ENCODE results near the gene CEP41. TPM values are rescaled to one million over a fixed set of nuclear protein-coding genes. Genes with fewer than 3 reads are reported as not detected.

Gene CEP41
- total and polyA plus RNA-seq, 2 donors (not counting 3 experiments of a cell fraction or from before 2014, with no cell fraction given) = 19.5 to 26.8 TPM

DNA sequence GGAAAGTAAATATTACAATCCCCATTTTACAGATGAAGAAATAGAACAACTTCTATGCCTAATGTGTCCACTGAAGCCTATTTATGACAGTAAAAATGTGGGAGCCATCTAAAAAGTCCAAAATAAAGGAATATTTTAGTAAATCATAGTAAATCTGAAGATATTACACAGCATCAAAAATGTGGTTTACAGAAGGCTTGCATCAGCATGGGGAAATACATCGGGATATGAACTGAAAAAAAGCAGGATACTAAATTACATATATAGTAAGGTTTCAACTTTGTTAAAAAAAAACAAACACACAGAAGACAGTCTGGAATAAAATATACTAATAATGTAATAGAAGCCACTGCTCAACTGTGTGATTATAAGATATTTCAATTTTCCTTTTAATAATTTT, 39.7 kb downstream of the CEP41 start:
- H4K20me1 ChIP-seq (replicated peaks; ENCODE audit: control insufficient read depth, extremely low read depth, insufficient read depth, low read length) = no peaks in the 10 kb centered on the region
- intact Hi-C loops (cut with micrococcal nuclease) (no loop called here), dilution Hi-C loops (cut with MboI; ENCODE audit: extremely low pct_ligation_motif_present, low sequenced_read_pairs) (no loop called here)
- FAIRE-seq (no peak), DNase-seq (ENCODE audit: low read depth, low spot score) (no peak)
- TF ChIP-seq POLR2AphosphoS5 (IDR thresholded peaks at IDR 0.05; ENCODE audit: insufficient read depth, low read depth, low read length) (no peak), JUN (IDR thresholded peaks at IDR 0.05; ENCODE audit: borderline replicate concordance, insufficient read depth, insufficient read length, low read depth) (no peak), GATA2 (IDR thresholded peaks at IDR 0.05; ENCODE audit: insufficient read depth, insufficient read length, low read depth, low read length) (no peak), MYC (IDR thresholded peaks at IDR 0.05; ENCODE audit: low read depth, low read length) (no peak), CTCF (IDR thresholded peaks at IDR 0.05; ENCODE audit: extremely low read depth in 1 of 2, insufficient read depth in 1 of 2, low read depth in 1 of 2, low read length in 2 of 2) (no peak), EZH2 (IDR thresholded peaks at IDR 0.05; ENCODE audit: borderline replicate concordance, low read depth, low read length, severe bottlenecking) (no peak), FOS (IDR thresholded peaks at IDR 0.05; ENCODE audit: borderline replicate concordance, insufficient read depth, low read length) (no peak), POLR2A (IDR thresholded peaks at IDR 0.05; ENCODE audit: low read depth, low read length) (no peak)
- TF ChIP-seq, protein P1, sequence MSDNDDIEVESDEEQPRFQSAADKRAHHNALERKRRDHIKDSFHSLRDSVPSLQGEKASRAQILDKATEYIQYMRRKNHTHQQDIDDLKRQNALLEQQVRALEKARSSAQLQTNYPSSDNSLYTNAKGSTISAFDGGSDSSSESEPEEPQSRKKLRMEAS (IDR thresholded peaks at IDR 0.05; ENCODE audit: insufficient read depth, insufficient read length) = no peak
- H3K79me2 ChIP-seq (ENCODE audit: control insufficient read depth, insufficient read depth, low read length) = no peaks in the 10 kb centered on the region
- H3K4me2 ChIP-seq (ENCODE audit: insufficient read depth, low read length) = no peak overlapping the region
- no peak overlapping the region for H3K27ac ChIP-seq (ENCODE audit: insufficient read depth, low read depth, low read length)
- peaks cover 0 to 5% of the 10 kb centered on the region in 2 experiments for H3K36me3 ChIP-seq (ENCODE audit: control insufficient read depth in 2 of 2, extremely low read depth in 1 of 2, insufficient read depth in 2 of 2, low read length in 2 of 2)
- H3K9me3 ChIP-seq (replicated peaks; ENCODE audit: control insufficient read depth, insufficient read depth, low read length) = no peaks in the 10 kb centered on the region
- no TSS peak for BruUV-seq (replicated peaks)
- no peaks in the 10 kb centered on the region for H3K9me1 ChIP-seq (replicated peaks; ENCODE audit: control insufficient read depth, extremely low read depth, insufficient read depth, low read length)
- ChIA-PET CTCF (no interaction called here), POLR2A (no interaction called here)
- H3K4me1 ChIP-seq (ENCODE audit: control insufficient read depth, extremely low read depth, insufficient read depth, low read length) = peaks cover 4% of the 10 kb centered on the region
- no peak overlapping the region for H2AFZ ChIP-seq (ENCODE audit: low read depth, low read length)
- H3K27me3 ChIP-seq (ENCODE audit: control insufficient read depth in 2 of 2, insufficient read depth in 2 of 2, low read length in 2 of 2) = no peaks in the 10 kb centered on the region
- H3K4me3 ChIP-seq (replicated peaks in 1 of 3; ENCODE audit: insufficient read depth in 1 of 3, low read depth in 1 of 3, low read length in 3 of 3) = no peak overlapping the region
- no peak overlapping the region for H3K9ac ChIP-seq (replicated peaks; ENCODE audit: extremely low read depth, insufficient read depth, low read length)

Data from endothelial cell of umbilical vein (primary cell).